ENCODE data around the gene PFDN6.

DNA sequence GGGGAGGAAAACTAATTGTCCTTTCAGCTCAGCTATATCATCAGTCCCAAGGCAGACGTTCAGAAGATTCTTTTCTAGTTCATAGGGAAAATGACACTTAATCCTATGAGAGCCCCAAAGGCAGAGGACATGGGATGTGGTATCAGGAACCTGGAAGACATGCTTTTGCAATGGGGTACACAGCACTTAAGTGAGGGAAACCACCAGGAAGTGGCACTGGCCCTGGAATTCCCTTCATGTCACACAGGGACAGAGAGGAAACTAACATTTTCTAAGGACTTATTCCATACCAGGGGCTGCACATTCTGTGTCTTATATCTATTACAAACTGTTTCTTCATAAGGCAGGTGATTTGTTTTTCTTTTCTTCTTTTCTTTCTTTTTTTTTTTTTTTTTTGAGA, 45.9 kb upstream of the PFDN6 start:
- TF ChIP-seq POLR2A (IDR thresholded peaks at IDR 0.05; ENCODE audit: low read depth, low read length): no peak
- no peak for TF ChIP-seq TAF1 (IDR thresholded peaks at IDR 0.05; ENCODE audit: borderline replicate concordance, low read depth, low read length)
- no peak for TF ChIP-seq POLR2AphosphoS5 (IDR thresholded peaks at IDR 0.05; ENCODE audit: low read depth, low read length)

Measured in GM12892 (cell line).